Measurements from ENCODE around the gene DGCR6L. TPM values are rescaled to one million over a fixed set of nuclear protein-coding genes. Genes with fewer than 3 reads are reported as not detected.
"Not testable (repeated sequence)": the region's sequence is repeated elsewhere in the genome, so short reads cannot be mapped to it uniquely, and the experiment has no call there.

DGCR6L gene
- total RNA-seq, 1 experiment from 2014 or later, result 59.8 TPM

DNA sequence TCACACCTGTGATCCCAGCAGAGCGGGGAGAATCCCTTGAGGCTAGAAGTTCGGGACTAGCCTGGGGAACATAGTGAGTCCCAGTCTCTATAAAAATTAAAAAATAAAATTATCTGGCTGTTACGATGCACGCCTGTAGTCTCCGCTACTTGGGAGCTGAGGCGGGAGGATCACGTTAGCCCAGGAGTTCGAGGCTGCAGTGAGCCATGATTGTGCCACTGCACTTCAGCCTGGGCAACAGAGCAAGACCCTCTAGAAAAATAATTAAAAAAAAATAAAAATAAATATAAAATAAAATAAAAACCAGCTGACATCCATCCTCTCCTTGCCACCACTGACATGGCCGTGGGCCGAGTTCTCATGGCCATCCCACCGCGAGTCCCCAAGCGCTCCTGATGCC lies 44.0 kb downstream of the DGCR6L start:
- no peak for DNase-seq (ENCODE audit: low read depth)

GRCh38 chr22:20275325-20275724 lies 44.5 kb downstream of the DGCR6L start:
- not testable (repeated sequence) for DNase-seq (ENCODE audit: low read depth)

GRCh38 chr22:20274374-20274773 lies 45.5 kb downstream of the DGCR6L start:
- DNase-seq (ENCODE audit: low read depth), result not testable (repeated sequence)

DNA sequence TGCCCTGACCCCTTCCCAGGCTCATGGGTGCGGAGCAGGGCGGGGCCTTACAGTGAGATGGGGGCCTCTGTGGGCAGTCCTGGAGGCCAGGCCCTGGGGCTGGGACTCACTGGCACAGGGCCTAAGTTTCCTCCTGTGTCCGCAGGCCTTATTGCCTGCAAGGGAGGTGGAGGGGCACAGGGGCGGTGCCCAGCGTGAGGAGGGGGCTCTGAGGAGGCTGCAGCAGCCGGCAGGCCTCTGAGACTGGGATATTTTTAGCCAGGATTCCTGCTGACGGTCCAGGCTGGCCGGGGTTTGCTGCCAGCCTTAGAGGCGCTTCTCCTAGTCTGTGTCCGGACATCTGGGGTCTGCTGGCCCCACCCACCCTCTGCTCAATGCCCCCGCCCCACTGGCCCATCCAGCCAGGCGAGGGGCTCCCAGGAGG lies 46.1 kb downstream of the DGCR6L start:
- no peak for DNase-seq (ENCODE audit: low read depth)

DNA sequence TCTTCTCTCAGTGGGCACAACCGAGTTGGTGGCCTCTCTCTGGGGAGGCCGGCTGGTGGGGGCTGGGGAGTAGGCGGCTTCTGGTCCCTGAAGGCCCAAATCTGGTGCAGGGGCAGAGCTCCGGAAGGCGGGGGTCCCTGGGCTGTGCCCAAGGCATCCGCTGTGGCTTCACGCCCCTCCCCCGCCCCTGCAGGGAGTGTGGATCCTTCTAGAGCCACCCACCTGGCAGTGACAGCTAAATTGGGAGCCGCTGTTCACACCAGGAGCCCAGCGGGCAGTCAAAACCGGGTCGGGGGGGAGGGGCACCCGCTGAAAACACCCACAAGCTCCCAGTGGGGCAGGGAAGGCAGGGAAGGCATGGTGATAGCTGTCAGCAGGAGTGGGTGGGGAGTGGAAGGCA lies 47.2 kb downstream of the DGCR6L start:
- DNase-seq (ENCODE audit: low read depth), result no peak

DNA sequence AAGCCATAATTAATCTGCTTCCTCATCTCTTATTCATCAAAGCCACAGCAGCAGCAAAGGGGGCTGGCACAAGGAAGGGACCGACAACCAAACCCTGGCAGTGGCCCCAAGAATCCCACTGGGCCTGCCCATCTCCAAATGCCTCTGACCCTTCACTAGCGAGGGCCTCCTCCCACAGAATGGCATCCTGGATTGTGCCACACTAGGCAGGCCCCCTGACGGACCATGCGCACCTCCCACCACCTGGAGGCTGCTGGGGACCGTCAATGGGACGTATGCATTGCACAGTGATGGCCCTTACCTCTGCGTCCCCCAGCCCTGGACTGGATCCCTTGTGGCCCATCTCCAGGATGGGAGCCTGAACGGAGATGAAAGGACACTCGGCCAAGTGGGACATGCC lies 47.7 kb downstream of the DGCR6L start:
- DNase-seq (ENCODE audit: low read depth), result no peak

GRCh38 chr22:20271114-20271994 lies 48.5 kb downstream of the DGCR6L start:
- no peak for DNase-seq (ENCODE audit: low read depth)

DNA sequence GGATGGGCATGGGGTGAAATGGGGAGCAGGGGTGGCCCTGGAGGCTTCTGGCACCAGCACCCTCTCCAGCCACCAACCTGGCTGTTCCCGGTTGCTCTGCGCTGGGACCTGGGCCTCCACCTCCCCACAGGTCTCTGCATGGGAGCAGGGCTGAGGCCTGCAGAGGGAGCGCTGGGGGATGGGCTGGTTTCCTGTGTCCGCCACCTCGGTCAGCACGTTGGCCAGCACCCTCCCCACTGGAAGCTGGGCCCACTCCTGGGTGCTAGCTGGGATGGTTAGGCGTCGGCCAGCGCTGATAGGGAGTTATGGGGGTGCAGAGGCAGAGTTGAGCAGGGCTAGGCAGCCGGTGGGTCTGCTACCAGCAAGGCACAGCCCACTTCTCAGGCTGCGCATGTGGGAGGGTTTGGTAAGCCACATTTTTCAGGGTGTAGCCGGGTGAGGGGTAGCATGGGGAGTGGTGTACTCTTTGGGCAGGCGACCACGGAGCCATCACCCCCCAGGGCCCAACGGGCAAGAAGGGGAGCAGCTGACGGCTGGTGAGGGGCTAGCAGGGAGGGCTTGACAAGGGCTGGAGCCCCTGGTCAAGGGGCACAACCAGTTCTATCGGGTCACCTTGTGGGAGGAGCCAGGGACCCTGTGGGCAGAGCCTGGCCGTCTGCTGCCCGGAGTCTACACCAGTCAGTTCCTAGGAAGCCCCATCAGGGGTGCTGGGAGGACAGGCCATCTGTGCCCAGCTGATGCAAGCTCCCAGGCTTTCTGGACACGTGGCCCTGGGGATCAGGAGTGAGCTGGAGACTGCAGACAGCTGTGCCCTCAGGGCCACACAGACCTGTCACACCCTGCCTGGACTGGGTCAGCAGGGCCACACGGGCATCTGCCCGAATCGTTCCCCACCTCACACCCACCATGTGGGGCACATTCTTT lies 49.4 kb downstream of the DGCR6L start:
- not testable (repeated sequence) for DNase-seq (ENCODE audit: low read depth)

DNA sequence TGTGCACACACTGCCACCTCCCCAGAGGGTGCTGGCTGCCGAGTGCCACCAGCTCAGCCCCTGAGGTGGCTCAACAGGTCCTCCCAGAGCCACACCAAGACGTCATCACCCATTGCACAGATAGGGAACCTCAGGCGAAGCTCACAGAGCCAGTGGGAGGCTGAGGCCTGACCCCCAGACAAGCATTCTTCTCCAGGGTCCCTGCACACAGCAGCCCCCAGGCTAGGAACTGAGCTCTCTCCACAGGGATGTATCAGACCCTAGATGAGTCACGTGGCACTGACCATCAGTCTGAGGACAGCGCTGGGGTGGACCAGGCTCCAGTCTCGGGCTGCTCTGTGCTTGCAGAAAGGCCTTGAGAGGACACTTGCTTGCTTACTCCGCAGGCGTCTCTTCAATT lies 50.2 kb downstream of the DGCR6L start:
- DNase-seq (ENCODE audit: low read depth), result not testable (repeated sequence)

DNA sequence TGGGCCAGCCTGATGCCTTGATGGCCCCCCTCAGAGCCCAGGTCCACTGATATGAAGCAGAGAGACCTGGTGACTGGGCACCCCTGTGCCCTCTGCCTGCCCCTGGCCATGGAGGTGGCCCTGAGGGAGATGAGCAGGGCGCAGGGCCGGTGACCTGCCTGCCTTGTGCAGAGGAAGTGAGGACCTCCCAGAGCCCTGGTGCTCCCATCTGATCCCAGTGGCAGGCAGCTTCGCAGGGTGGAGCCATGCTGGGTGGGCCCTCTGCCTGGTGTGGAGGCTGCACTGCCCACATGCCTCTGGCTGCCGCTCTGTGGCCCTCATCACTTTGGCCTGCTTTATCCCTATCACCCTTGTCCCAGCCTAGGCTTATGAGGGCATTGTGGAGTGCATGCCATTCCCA lies 50.7 kb downstream of the DGCR6L start:
- not testable (repeated sequence) for DNase-seq (ENCODE audit: low read depth)

GRCh38 chr22:20268279-20269012 lies 51.4 kb downstream of the DGCR6L start, which contains the start of gene RTN4R:
RTN4R (minus strand) TSS chr22:20268318; CDS start chr22:20268092, 226 bp downstream.
- DNase-seq (ENCODE audit: low read depth), result peak; percentile 71

DNA sequence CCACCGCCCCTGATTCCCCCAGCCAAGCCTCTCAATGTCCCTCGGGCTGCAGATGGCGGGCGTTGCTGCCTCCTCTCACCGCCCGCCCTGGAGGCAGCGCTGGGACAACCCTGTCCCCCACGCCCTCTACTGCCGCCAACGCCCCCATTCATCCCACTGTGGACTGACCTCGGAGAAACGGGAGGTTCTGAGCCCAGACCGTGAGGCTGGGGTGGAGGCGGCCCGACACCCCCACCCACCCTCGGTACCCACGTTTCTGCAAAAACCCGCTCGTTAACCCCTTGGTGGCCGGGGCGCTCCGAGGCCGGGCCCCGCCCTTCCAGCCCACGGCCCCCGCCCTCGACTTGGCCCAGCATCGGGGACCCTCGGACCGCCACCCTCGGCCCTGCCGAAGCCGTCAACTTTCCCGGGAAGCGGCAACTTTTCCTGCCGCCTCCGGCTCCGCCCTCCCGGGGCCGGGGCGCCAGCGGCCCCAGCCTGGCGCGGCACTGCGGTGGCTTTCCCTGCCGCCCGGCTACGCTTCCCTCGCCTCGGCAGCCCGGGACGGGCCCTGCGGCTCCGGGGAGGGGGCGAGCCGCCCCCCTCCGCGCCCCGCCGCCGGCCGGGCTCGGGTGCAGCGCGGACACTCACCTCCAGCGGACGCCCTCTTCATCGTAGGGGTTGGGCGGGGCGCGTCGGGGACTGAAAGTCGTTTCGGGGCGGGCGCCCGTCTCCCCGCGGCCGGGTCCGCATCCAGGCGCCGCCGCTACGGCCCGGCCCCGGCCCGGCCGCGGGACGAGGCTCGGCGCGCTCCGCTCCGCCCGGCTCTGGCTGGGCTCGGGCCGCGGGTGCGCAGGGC lies 52.2 kb downstream of the DGCR6L start:
- DNase-seq (ENCODE audit: low read depth), result no peak

DNA sequence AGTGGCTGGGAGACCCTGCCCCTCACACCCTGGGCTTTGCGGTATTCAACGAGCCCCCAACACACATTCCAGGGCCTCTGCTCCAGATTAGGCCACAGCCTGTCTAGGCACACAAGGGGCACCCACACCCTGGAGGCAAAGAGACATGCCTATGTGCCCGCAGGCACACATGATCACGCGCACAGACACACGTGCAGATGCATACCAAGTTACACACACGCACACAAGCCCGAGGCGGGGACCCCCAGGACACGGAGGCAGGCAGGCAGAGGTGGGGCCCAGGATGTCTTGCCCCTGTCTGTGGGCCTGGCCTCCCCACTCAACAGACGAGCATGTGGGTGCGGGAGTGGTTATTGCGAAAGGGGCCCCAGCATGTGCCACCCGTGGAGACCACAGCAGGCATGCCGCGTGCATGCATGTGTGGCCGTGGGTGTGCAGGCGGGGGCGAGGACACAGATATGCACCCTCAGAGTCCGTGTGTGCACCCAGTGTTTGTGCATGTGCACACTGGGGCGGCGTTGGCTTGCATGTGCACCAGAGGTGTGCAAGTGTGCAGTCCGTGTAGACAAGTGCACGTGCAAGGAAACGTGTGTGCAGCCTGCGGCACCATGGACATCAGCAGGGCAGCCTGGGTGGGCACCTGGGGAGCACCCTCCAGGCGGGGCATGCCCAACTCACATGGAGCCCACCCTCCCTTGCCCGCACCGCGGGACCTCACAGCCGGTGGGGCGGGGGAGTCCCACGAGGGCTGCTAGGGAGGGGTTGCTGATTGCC lies 53.0 kb downstream of the DGCR6L start:
- DNase-seq (ENCODE audit: low read depth), result not testable (repeated sequence)

- DNase-seq (ENCODE audit: low read depth), result not testable (repeated sequence)
Observed at GRCh38 chr22:20265772-20266666, 53.8 kb downstream of the DGCR6L start.

- DNase-seq (ENCODE audit: low read depth), result no peak
Observed at GRCh38 chr22:20264614-20265452, 55.0 kb downstream of the DGCR6L start.
